ENCODE measurements around the gene SHH.

The SHH gene

GRCh38 chr7:155844526-155844925 is 32.3 kb upstream of the SHH start:
- no peak overlapping the region for H3K4me2 ChIP-seq (ENCODE audit: low read length)
- H3K23ac ChIP-seq (ENCODE audit: low read length), result no peak overlapping the region
- H2BK12ac ChIP-seq (ENCODE audit: low read length), result no peak overlapping the region
- DNase-seq, result no peak
- no peaks in the 10 kb centered on the region for H3K36me3 ChIP-seq (ENCODE audit: control insufficient read depth in 1 of 2, insufficient read depth in 2 of 2, low read length in 2 of 2)
- no peak overlapping the region for H2AFZ ChIP-seq (ENCODE audit: insufficient read depth, low read length, poor library complexity)
- H3K4me3 ChIP-seq (ENCODE audit: low read depth, low read length), result no peak overlapping the region
- H4K12ac ChIP-seq (ENCODE audit: low read depth, low read length), result no peak overlapping the region
- H3K9ac ChIP-seq (ENCODE audit: low read length), result no peak overlapping the region
- no peak overlapping the region for H3K18ac ChIP-seq (ENCODE audit: low read length)
- WGBS (ENCODE audit: extremely low coverage, insufficient coverage, insufficient read length), result no CpG with 5 or more reads among the region's 16 CpGs
- H3K27ac ChIP-seq (ENCODE audit: low read depth, low read length), result no peak overlapping the region
- H3K14ac ChIP-seq (ENCODE audit: low read length), result no peak overlapping the region
- no peaks in the 10 kb centered on the region for H3K27me3 ChIP-seq (ENCODE audit: insufficient read depth, low read length)
- H4K91ac ChIP-seq (ENCODE audit: low read depth, low read length), result no peak overlapping the region
- no peaks in the 10 kb centered on the region for H3K79me1 ChIP-seq (ENCODE audit: low read length)
- H4K8ac ChIP-seq (ENCODE audit: low read depth, low read length), result no peak overlapping the region
- no peak overlapping the region for H2BK5ac ChIP-seq (ENCODE audit: low read depth, low read length, poor library complexity)
- peaks cover 4% of the 10 kb centered on the region for H3K9me3 ChIP-seq (ENCODE audit: insufficient read depth, low read depth, low read length)
- H3K79me2 ChIP-seq (ENCODE audit: control insufficient read depth, insufficient read depth, low read length, poor library complexity), result no peaks in the 10 kb centered on the region
- no peak overlapping the region for H2AK5ac ChIP-seq (ENCODE audit: low read length)
- no peaks in the 10 kb centered on the region for H3K4me1 ChIP-seq (ENCODE audit: control insufficient read depth in 1 of 2, insufficient read depth in 2 of 2, low read length in 2 of 2)
- no peak overlapping the region for H3K4ac ChIP-seq (ENCODE audit: low read depth, low read length)
- H2BK120ac ChIP-seq (ENCODE audit: insufficient read depth, low read length, poor library complexity), result no peak overlapping the region

- H3K4ac ChIP-seq (ENCODE audit: low read depth, low read length), result no peak overlapping the region
- H3K27me3 ChIP-seq (ENCODE audit: insufficient read depth, low read length), result no peaks in the 10 kb centered on the region
- no CpG with 5 or more reads among the region's 14 CpGs for WGBS (ENCODE audit: extremely low coverage, insufficient coverage, insufficient read length)
- H3K4me3 ChIP-seq (ENCODE audit: low read depth, low read length), result no peak overlapping the region
- no peak overlapping the region for H2AFZ ChIP-seq (ENCODE audit: insufficient read depth, low read length, poor library complexity)
- no peak for DNase-seq
- no peak overlapping the region for H2BK12ac ChIP-seq (ENCODE audit: low read length)
- H2AK5ac ChIP-seq (ENCODE audit: low read length), result no peak overlapping the region
- no peak overlapping the region for H3K27ac ChIP-seq (ENCODE audit: low read depth, low read length)
- H3K9ac ChIP-seq (ENCODE audit: low read length), result no peak overlapping the region
- no peak overlapping the region for H3K14ac ChIP-seq (ENCODE audit: low read length)
- no peak overlapping the region for H4K91ac ChIP-seq (ENCODE audit: low read depth, low read length)
- H3K23ac ChIP-seq (ENCODE audit: low read length), result no peak overlapping the region
- H3K4me2 ChIP-seq (ENCODE audit: low read length), result no peak overlapping the region
- H3K9me3 ChIP-seq (ENCODE audit: insufficient read depth, low read depth, low read length), result peaks cover 4% of the 10 kb centered on the region
- no peaks in the 10 kb centered on the region for H3K36me3 ChIP-seq (ENCODE audit: control insufficient read depth in 1 of 2, insufficient read depth in 2 of 2, low read length in 2 of 2)
- no peaks in the 10 kb centered on the region for H3K79me1 ChIP-seq (ENCODE audit: low read length)
- no peaks in the 10 kb centered on the region for H3K79me2 ChIP-seq (ENCODE audit: control insufficient read depth, insufficient read depth, low read length, poor library complexity)
- no peak overlapping the region for H4K12ac ChIP-seq (ENCODE audit: low read depth, low read length)
- H2BK5ac ChIP-seq (ENCODE audit: low read depth, low read length, poor library complexity), result no peak overlapping the region
- no peak overlapping the region for H3K18ac ChIP-seq (ENCODE audit: low read length)
- no peak overlapping the region for H4K8ac ChIP-seq (ENCODE audit: low read depth, low read length)
- H3K4me1 ChIP-seq (ENCODE audit: control insufficient read depth in 1 of 2, insufficient read depth in 2 of 2, low read length in 2 of 2), result no peaks in the 10 kb centered on the region
- H2BK120ac ChIP-seq (ENCODE audit: insufficient read depth, low read length, poor library complexity), result no peak overlapping the region
Observed at GRCh38 chr7:155844019-155844453, 31.8 kb upstream of the SHH start.

GRCh38 chr7:155843426-155844018 is 31.3 kb upstream of the SHH start:
- no peak overlapping the region for H2AFZ ChIP-seq (ENCODE audit: insufficient read depth, low read length, poor library complexity)
- H3K23ac ChIP-seq (ENCODE audit: low read length), result no peak overlapping the region
- no peak for DNase-seq
- WGBS (ENCODE audit: extremely low coverage, insufficient coverage, insufficient read length), result no CpG with 5 or more reads among the region's 20 CpGs
- H3K9ac ChIP-seq (ENCODE audit: low read length), result no peak overlapping the region
- no peak overlapping the region for H3K4me3 ChIP-seq (ENCODE audit: low read depth, low read length)
- no peak overlapping the region for H3K4ac ChIP-seq (ENCODE audit: low read depth, low read length)
- H4K12ac ChIP-seq (ENCODE audit: low read depth, low read length), result no peak overlapping the region
- no peak overlapping the region for H3K18ac ChIP-seq (ENCODE audit: low read length)
- H3K27ac ChIP-seq (ENCODE audit: low read depth, low read length), result no peak overlapping the region
- no peaks in the 10 kb centered on the region for H3K79me2 ChIP-seq (ENCODE audit: control insufficient read depth, insufficient read depth, low read length, poor library complexity)
- H2AK5ac ChIP-seq (ENCODE audit: low read length), result no peak overlapping the region
- H3K27me3 ChIP-seq (ENCODE audit: insufficient read depth, low read length), result no peaks in the 10 kb centered on the region
- H4K91ac ChIP-seq (ENCODE audit: low read depth, low read length), result no peak overlapping the region
- H3K79me1 ChIP-seq (ENCODE audit: low read length), result no peaks in the 10 kb centered on the region
- H3K4me1 ChIP-seq (ENCODE audit: control insufficient read depth in 1 of 2, insufficient read depth in 2 of 2, low read length in 2 of 2), result no peaks in the 10 kb centered on the region
- no peak overlapping the region for H2BK5ac ChIP-seq (ENCODE audit: low read depth, low read length, poor library complexity)
- no peak overlapping the region for H2BK12ac ChIP-seq (ENCODE audit: low read length)
- no peak overlapping the region for H3K4me2 ChIP-seq (ENCODE audit: low read length)
- H3K9me3 ChIP-seq (ENCODE audit: insufficient read depth, low read depth, low read length), result peaks cover 4% of the 10 kb centered on the region
- no peak overlapping the region for H2BK120ac ChIP-seq (ENCODE audit: insufficient read depth, low read length, poor library complexity)
- no peak overlapping the region for H3K14ac ChIP-seq (ENCODE audit: low read length)
- no peaks in the 10 kb centered on the region for H3K36me3 ChIP-seq (ENCODE audit: control insufficient read depth in 1 of 2, insufficient read depth in 2 of 2, low read length in 2 of 2)
- H4K8ac ChIP-seq (ENCODE audit: low read depth, low read length), result no peak overlapping the region

GRCh38 chr7:155842496-155843265 is 30.4 kb upstream of the SHH start:
- WGBS (ENCODE audit: extremely low coverage, insufficient coverage, insufficient read length), result no CpG with 5 or more reads among the region's 21 CpGs
- H3K4me1 ChIP-seq (ENCODE audit: control insufficient read depth in 1 of 2, insufficient read depth in 2 of 2, low read length in 2 of 2), result no peaks in the 10 kb centered on the region
- H2AK5ac ChIP-seq (ENCODE audit: low read length), result no peak overlapping the region
- H3K9me3 ChIP-seq (ENCODE audit: insufficient read depth, low read depth, low read length), result peaks cover 4% of the 10 kb centered on the region
- no peaks in the 10 kb centered on the region for H3K79me2 ChIP-seq (ENCODE audit: control insufficient read depth, insufficient read depth, low read length, poor library complexity)
- H3K27me3 ChIP-seq (ENCODE audit: insufficient read depth, low read length), result no peaks in the 10 kb centered on the region
- H3K9ac ChIP-seq (ENCODE audit: low read length), result no peak overlapping the region
- no peaks in the 10 kb centered on the region for H3K79me1 ChIP-seq (ENCODE audit: low read length)
- no peak for DNase-seq
- H3K36me3 ChIP-seq (ENCODE audit: control insufficient read depth in 1 of 2, insufficient read depth in 2 of 2, low read length in 2 of 2), result no peaks in the 10 kb centered on the region
- H2BK5ac ChIP-seq (ENCODE audit: low read depth, low read length, poor library complexity), result no peak overlapping the region
- no peak overlapping the region for H3K4ac ChIP-seq (ENCODE audit: low read depth, low read length)
- H4K91ac ChIP-seq (ENCODE audit: low read depth, low read length), result no peak overlapping the region
- no peak overlapping the region for H4K12ac ChIP-seq (ENCODE audit: low read depth, low read length)
- H3K18ac ChIP-seq (ENCODE audit: low read length), result no peak overlapping the region
- H3K27ac ChIP-seq (ENCODE audit: low read depth, low read length), result no peak overlapping the region
- H3K4me3 ChIP-seq (ENCODE audit: low read depth, low read length), result no peak overlapping the region
- H4K8ac ChIP-seq (ENCODE audit: low read depth, low read length), result no peak overlapping the region
- no peak overlapping the region for H2BK120ac ChIP-seq (ENCODE audit: insufficient read depth, low read length, poor library complexity)
- no peak overlapping the region for H2BK12ac ChIP-seq (ENCODE audit: low read length)
- no peak overlapping the region for H2AFZ ChIP-seq (ENCODE audit: insufficient read depth, low read length, poor library complexity)
- no peak overlapping the region for H3K4me2 ChIP-seq (ENCODE audit: low read length)
- H3K23ac ChIP-seq (ENCODE audit: low read length), result no peak overlapping the region
- H3K14ac ChIP-seq (ENCODE audit: low read length), result no peak overlapping the region

Measured in trophoblast cell (in vitro differentiated cells and primary cell).